ENCODE measurements around the gene ARHGEF16.

GRCh38 chr1:3428899-3429298, 25.6 kb upstream of the ARHGEF16 start:
- TF ChIP-seq POLR2A (IDR thresholded peaks at IDR 0.05) (no peak), CTCF (IDR thresholded peaks at IDR 0.05) (no peak)

All from suprapubic skin (tissue), 3 donors.